PC-3 (cell line): ENCODE data around the gene CR1.
"Not testable (repeated sequence)": the region's sequence is repeated elsewhere in the genome, so short reads cannot be mapped to it uniquely, and the experiment has no call there.

Experiments used
- EZH2 ChIP-seq: fragments of 300-600 bp; sonication (generic); IDR thresholded peaks from one replicate; pipeline ENCODE4 v1.6.1; 2017; ENCODE audit warnings: antibody characterized with exemption, mild to moderate bottlenecking, low read length; ENCODE audit not compliant: unreplicated experiment
- TF ChIP-seq, protein P1 (sequence below): fragments of 300-600 bp; sonication (generic); conservative IDR thresholded peaks from 2 replicates; pipeline ENCODE4 v1.5.1; 2017; ENCODE audit warnings: antibody characterized with exemption, low read depth, mild to moderate bottlenecking, low read length

GRCh38 chr1:207682872-207683434, 187.0 kb downstream of the CR1 start:
- TF ChIP-seq, protein P1, sequence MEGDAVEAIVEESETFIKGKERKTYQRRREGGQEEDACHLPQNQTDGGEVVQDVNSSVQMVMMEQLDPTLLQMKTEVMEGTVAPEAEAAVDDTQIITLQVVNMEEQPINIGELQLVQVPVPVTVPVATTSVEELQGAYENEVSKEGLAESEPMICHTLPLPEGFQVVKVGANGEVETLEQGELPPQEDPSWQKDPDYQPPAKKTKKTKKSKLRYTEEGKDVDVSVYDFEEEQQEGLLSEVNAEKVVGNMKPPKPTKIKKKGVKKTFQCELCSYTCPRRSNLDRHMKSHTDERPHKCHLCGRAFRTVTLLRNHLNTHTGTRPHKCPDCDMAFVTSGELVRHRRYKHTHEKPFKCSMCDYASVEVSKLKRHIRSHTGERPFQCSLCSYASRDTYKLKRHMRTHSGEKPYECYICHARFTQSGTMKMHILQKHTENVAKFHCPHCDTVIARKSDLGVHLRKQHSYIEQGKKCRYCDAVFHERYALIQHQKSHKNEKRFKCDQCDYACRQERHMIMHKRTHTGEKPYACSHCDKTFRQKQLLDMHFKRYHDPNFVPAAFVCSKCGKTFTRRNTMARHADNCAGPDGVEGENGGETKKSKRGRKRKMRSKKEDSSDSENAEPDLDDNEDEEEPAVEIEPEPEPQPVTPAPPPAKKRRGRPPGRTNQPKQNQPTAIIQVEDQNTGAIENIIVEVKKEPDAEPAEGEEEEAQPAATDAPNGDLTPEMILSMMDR = not testable (repeated sequence)
- not testable (repeated sequence) for TF ChIP-seq EZH2
